PFSK-1 (cell line): ENCODE results near the gene OSCP1.

ENCODE experiments used
- FOXP2 ChIP-seq: optimal IDR thresholded peaks from 2 replicates; pipeline ENCODE3; 2011; ENCODE audit warnings: borderline replicate concordance, control low read depth, inconsistent platforms; ENCODE audit not compliant: insufficient read depth; ENCODE audit errors: extremely low read length, extremely low read depth
- POLR2AphosphoS5 ChIP-seq: IDR thresholded peaks from 2 replicates; pipeline ENCODE4 v1.6.1; 2012; ENCODE audit warnings: low read depth, mild to moderate bottlenecking, control low read depth, low read length, moderate library complexity
- SIN3A ChIP-seq: IDR thresholded peaks from 2 replicates; pipeline ENCODE4 v1.6.1; 2012; ENCODE audit warnings: mild to moderate bottlenecking, low read length, moderate library complexity, borderline replicate concordance; ENCODE audit not compliant: insufficient read depth
- TAF1 ChIP-seq: IDR thresholded peaks from 2 replicates; pipeline ENCODE4 v1.6.1; 2012; ENCODE audit warnings: low read length, control low read depth, borderline replicate concordance; ENCODE audit not compliant: insufficient read depth
- TF ChIP-seq, protein P1 (sequence below), 2 experiments: IDR thresholded peaks; 2 replicates each; pipeline versions ENCODE4 v1.6.1 to v1.8.0; 2011 to 2012; ENCODE audit warnings: low read depth in 2 of 2, low read length in 2 of 2, control low read depth in 1 of 2, inconsistent platforms in 1 of 2, mild to moderate bottlenecking in 1 of 2, moderate library complexity in 1 of 2; ENCODE audit not compliant: insufficient read depth in 1 of 2

Gene OSCP1

DNA sequence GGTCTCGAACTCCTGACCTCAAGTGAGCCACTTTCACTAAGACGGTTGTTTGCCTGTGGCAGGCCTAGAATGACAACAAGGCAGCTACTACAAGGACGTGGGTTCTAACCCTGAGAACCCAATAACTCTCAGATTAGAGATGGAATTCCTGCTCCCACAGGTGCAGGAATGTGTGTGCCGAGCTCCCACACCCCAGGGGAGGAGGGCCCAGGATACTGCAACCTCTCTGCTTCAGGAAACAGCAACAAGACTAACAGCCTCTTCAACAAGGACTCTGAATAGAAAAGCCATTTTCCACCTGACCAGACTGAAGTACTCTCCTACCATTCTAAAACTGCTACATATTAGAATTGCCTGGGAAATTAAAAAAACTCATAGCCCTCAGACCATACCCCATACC lies 57.4 kb downstream of the OSCP1 start:
- TF ChIP-seq, protein P1, sequence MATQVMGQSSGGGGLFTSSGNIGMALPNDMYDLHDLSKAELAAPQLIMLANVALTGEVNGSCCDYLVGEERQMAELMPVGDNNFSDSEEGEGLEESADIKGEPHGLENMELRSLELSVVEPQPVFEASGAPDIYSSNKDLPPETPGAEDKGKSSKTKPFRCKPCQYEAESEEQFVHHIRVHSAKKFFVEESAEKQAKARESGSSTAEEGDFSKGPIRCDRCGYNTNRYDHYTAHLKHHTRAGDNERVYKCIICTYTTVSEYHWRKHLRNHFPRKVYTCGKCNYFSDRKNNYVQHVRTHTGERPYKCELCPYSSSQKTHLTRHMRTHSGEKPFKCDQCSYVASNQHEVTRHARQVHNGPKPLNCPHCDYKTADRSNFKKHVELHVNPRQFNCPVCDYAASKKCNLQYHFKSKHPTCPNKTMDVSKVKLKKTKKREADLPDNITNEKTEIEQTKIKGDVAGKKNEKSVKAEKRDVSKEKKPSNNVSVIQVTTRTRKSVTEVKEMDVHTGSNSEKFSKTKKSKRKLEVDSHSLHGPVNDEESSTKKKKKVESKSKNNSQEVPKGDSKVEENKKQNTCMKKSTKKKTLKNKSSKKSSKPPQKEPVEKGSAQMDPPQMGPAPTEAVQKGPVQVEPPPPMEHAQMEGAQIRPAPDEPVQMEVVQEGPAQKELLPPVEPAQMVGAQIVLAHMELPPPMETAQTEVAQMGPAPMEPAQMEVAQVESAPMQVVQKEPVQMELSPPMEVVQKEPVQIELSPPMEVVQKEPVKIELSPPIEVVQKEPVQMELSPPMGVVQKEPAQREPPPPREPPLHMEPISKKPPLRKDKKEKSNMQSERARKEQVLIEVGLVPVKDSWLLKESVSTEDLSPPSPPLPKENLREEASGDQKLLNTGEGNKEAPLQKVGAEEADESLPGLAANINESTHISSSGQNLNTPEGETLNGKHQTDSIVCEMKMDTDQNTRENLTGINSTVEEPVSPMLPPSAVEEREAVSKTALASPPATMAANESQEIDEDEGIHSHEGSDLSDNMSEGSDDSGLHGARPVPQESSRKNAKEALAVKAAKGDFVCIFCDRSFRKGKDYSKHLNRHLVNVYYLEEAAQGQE (IDR thresholded peaks at IDR 0.05; ENCODE audit: insufficient read depth in 1 of 2, low read depth in 2 of 2, low read length in 2 of 2) = no peak
- TF ChIP-seq FOXP2 (no peak), POLR2AphosphoS5 (no peak), TAF1 (no peak), SIN3A (no peak)

DNA sequence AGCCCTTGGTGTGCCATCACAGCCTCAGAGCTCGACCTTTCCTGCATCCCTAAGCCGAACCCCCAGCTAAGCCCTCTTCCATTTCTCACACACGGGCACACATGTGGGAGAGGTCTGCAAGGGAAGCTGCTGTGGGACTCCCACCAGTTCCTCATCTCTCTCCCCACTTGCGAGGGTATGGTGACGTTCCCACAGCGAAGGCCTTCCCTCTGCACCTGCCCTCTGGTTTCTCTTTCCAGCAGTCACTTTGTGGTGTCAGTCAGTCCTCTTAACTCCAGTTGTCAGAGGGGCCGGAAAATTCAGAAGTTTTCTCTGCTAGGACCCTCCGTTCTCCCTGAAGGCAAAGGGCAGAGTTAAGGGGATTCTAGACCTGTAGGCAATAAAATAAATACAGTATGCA lies 59.0 kb downstream of the OSCP1 start:
- TF ChIP-seq, protein P1 (IDR thresholded peaks at IDR 0.05; ENCODE audit: insufficient read depth in 1 of 2, low read depth in 2 of 2, low read length in 2 of 2) = no peak
- no peak for TF ChIP-seq POLR2AphosphoS5
- no peak for TF ChIP-seq TAF1
- no peak for TF ChIP-seq SIN3A
- no peak for TF ChIP-seq FOXP2

- no peak for TF ChIP-seq SIN3A
Observed at GRCh38 chr1:36390411-36390810, 59.8 kb downstream of the OSCP1 start.

DNA sequence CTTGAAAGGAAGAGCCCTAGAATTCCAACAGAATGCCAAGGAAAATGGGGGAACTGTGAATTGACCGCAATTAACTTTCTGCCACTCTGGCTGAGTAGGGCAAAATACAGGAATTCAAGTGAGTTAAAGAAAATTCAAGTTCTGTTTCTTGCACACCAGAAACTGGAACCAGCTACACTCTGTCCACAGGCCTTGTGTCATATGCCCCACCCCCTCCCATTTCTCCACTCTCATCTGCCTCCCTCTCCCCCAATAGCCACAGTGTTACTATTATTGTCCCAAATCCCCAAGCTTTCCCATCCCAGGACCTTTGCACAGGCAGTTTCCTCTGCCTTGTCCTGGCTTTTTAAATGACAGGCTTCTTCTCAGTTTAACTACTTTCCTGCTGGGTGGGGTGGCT lies 60.3 kb downstream of the OSCP1 start:
- no peak for TF ChIP-seq POLR2AphosphoS5
- no peak for TF ChIP-seq FOXP2
- no peak for TF ChIP-seq TAF1
- TF ChIP-seq, protein P1 (IDR thresholded peaks at IDR 0.05; ENCODE audit: insufficient read depth in 1 of 2, low read depth in 2 of 2, low read length in 2 of 2) = no peak
- TF ChIP-seq SIN3A = no peak

GRCh38 chr1:36389261-36389660 lies 61.0 kb downstream of the OSCP1 start:
- no peak for TF ChIP-seq SIN3A
- no peak for TF ChIP-seq FOXP2
- TF ChIP-seq POLR2AphosphoS5 = no peak
- no peak for TF ChIP-seq TAF1
- TF ChIP-seq, protein P1 (IDR thresholded peaks at IDR 0.05; ENCODE audit: insufficient read depth in 1 of 2, low read depth in 2 of 2, low read length in 2 of 2) = no peak
